ENCODE data around the gene ARAP2.

ARAP2 gene

GRCh38 chr4:36244257-36245082 is at the start of gene ARAP2:
Gene ARAP2, minus strand, starts transcription at chr4:36244514. Its CDS starts 15,028 bp downstream, at chr4:36229486.
- peak; percentile 25 for DNase-seq (ENCODE audit: low read depth)

DNA sequence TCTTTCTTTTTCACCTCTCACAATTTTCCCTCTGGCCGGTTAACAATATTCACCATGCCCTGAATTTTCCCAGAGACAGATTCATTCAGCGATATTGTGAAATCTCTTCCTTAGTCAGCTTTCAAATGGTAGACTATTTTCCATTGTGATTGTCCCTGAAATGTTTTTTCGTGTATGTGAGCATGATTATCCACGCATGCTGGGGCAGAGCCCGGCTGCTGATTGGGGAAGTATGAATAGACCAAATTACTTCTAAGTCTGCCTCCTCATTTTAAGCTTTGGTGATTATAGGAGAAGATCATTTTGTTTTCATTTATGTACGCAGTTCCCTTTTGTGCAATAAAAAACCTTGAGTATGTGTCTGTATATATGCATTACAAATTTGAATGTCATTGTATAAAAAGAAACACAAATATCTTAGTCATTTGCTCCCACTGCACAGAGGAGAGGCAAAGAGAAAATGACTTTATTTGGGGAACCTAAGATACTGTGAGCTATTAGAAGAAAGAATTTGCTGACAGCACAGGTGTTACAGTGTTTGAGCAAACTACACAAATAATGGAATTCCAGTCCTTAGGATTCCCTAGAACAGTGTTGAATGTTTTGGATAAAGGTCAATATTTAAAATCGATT is 48.4 kb upstream of the ARAP2 start:
- DNase-seq (ENCODE audit: low read depth) = no peak

GRCh38 chr4:36290641-36291040 is 46.3 kb upstream of the ARAP2 start:
- DNase-seq (ENCODE audit: low read depth) = no peak

- DNase-seq (ENCODE audit: low read depth) = no peak
These were observed 44.6 kb upstream of the ARAP2 start for GRCh38 chr4:36288731-36289426.

DNA sequence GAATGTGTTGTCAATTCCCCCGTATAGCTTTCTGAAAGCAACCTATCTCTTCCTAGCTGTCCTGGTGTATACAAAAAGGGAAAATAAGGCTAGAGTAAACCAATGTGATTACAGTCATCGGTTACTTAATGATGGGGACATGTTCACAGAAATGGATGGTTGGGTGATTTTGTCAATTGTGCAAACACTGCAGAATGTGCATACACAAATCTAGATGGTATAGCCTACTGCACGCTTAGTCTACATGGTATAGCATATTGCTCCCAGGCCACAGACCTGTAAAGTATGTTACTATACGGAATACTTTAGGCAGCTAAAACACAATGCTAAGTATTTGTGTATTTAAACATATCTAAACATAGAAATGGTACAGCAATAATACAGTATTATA is 42.2 kb upstream of the ARAP2 start:
- DNase-seq (ENCODE audit: low read depth) = no peak

DNA sequence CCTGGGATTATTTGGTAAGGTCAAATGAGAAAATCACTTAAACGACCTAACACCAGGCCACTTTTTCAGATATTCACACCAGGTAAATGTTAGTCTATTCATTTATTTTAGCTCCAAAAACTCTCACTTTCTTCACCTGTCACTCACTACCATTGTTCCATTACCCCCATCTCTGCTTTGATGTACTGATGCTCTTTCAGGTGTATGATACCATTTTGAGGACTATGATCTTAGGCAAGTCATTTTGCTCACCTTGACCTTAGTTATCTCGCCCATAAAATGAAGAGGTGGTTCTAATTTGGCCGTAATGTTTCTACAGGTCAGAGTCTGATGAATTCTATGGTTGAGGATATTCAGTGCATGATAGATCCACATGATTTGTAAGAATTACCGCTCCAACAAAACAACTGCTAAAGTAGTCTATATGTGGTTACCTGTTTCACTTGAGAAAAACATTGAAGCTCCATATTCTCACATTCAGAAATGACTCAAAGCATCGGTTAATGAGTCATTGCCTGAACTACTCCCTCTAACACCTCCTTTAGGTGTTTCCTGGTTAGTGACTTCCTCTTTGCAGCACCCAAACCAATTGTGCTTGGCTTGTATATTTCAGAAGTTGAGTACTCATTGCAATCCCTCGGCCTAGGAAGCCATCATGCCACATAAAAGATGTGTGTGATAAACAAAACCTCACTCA is 41.6 kb upstream of the ARAP2 start:
- no peak for DNase-seq (ENCODE audit: low read depth)

- DNase-seq (ENCODE audit: low read depth) = no peak
These were observed 39.7 kb upstream of the ARAP2 start for GRCh38 chr4:36283912-36284465.

DNA sequence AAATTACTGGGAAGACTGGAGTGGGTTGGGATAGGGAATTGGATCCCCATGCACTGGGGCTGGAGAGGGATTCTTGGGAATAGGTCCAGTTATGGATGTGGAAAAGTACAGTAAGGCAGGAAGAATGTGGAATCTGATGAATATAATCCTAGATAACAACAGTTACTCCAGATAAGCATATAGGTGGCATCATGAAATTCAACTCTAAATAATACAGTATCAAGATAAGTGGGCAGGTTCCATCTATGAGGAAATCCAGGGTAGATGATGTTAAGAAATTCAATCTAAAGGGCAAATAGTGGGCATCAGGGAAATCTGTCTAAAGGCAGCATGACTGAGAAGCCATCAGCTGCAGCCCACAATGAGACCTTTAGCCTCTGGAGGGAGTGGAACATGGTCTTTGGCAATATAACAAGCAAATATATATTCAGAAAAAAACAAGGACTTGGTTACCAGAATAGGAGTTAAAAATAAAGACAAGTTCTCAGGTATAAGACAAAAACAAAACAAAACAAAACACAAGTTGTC is 38.3 kb upstream of the ARAP2 start:
- DNase-seq (ENCODE audit: low read depth) = no peak

DNA sequence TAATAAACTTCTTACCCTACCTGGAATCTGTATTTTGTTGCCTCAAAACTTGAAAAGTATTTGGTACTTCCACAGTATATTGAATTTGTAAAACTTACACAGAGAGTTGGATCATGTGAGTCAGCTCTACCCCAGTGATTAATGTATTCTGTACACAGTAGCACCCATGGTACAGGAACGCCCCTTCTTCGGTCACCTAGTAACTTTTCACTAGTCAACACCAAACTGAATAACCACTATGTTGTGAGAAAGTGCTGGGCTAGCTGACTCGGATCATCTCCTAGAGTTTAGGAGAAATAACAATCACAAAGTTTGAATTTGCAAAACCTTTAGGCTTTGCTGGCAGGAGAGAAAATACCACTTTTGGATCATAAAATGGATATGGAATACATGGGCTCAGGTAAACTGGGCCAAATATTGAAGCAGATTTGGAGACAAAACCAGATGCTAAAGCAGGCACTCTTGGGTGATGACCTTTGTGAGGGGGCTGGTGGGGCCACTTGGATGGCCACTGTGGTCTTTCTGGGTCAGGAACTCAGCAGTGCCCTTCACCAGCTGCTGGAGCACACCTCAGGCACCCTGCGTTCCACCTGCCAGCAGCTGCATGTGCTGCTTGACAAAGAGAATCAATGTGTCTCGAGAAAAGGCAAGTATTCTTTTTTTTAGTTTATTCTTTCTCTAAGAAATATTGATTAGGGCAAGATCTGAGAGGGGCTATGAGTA is 37.2 kb upstream of the ARAP2 start, which contains the start of gene DTHD1:
TSS of gene DTHD1 (plus strand) at position 233 of the 723 bp plus-strand sequence. CDS start at position 376, 143 bp downstream.
- DNase-seq (ENCODE audit: low read depth) = no peak

DNA sequence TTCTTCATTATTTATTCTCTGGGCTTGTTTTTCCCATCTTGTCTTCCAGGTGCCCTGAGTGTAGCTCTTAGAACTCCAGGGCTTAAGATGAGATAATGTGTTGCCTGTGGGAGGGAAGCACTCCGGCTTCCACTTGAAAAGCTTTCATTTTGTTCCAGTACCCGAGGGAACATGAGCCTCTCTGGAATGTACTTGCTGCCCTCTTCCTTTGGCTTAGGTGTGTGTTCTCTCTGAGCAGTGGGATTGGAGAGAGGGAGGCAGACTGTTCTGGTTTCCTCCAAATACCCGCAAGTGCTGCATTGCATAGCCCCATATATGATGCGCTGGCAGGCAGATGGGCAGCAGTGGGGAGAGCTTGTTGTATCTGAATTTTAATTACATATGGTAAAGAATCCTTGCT is 36.2 kb upstream of the ARAP2 start:
- no peak for DNase-seq (ENCODE audit: low read depth)

DNA sequence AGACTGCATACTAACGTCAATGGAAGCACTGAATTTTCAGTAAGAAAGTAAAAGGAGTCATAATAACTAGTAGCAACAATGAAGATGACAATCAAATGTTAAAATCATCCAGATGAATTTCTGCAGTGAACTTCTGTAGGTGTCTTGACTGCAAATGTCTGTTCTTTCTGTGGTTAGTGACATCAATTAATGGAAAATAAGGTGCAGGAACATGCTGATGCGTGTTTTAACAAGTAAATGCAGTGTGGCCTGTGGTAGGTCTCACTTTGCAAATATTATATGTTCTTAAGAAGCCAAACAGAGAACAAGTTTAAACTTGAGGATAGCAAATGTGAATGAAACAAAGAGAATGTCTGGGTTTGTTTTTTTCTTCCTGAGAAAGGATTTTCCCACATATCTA is 34.5 kb upstream of the ARAP2 start:
- DNase-seq (ENCODE audit: low read depth) = no peak

GRCh38 chr4:36277533-36277932 is 33.2 kb upstream of the ARAP2 start:
- DNase-seq (ENCODE audit: low read depth) = no peak

DNA sequence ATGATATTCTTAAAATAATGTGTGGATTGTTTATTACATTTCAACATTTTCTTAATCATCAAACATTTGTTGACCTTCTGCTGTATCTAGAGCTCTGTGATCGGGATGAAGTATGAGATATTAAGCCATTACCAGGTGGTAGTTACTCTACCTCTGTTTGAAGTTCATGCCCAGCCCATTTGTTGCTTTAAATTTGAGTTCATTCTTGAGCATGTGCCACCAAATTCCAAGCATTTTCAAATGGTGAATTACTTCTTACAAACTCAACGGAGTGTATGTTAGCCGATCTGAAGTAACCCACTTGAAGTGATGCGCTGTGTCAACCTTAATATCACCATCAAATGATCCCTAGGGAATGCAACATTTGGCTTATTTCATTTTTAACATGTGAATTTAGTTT is 29.8 kb upstream of the ARAP2 start:
- DNase-seq (ENCODE audit: low read depth) = no peak

GRCh38 chr4:36273276-36273675 is 29.0 kb upstream of the ARAP2 start:
- no peak for DNase-seq (ENCODE audit: low read depth)

DNA sequence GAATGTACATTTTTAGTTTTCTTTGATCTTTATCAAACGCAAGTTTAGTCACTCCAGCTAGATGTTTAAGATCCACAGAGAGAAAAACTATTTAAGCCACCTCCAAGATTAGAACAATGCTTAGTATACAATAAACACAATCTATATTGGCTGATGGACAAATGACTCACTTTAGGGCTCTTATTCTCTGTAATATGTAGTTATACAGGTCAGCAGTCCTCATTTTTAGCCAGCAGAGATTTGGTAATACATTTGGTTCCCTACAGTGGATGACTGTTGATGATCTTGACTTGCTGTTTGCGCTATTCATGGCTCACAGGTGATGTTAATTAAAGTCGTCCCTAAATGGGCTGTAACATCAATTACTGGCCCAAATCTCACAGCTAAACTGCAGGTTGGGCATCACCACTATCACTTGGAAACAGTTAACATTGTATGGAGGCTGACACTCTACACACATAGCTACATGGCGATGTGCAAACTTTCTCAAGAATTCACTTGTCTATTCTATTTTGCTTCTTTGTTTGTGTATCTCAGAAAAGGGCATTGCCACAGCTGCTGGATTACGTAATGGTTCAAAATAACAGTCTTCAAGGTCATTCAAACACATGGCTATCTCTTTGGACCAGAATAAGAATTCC is 25.3 kb upstream of the ARAP2 start:
- DNase-seq (ENCODE audit: low read depth) = no peak

DNA sequence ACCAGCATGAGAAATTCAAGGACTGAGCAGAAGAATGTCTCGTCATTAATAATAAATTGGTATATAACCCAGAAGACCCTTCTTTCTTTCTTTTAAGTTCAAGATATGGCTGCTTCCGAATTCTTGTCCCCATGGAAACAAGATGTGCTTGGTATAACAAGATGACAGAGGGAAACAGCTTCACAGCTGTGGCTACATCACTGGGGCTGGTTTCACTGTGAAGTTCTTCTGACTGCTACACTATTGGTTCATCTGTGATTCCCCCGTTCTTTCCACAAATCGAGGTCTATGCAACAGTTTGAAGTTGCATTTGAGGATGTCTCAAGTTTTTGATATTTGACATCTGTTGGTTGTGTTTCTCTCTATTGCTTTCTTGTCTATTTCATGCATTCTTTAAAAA is 24.8 kb upstream of the ARAP2 start:
- no peak for DNase-seq (ENCODE audit: low read depth)

GRCh38 chr4:36267486-36268268 is 23.4 kb upstream of the ARAP2 start:
- no peak for DNase-seq (ENCODE audit: low read depth)

GRCh38 chr4:36264207-36264826 is 20.0 kb upstream of the ARAP2 start:
- DNase-seq (ENCODE audit: low read depth) = no peak

- DNase-seq (ENCODE audit: low read depth) = no peak
These were observed 16.4 kb upstream of the ARAP2 start for GRCh38 chr4:36260731-36261130.
